Measurements from ENCODE around the gene ENKD1.

The ENKD1 gene

GRCh38 chr16:67650023-67650422 is 16.5 kb downstream of the ENKD1 start:
- no peak for DNase-seq (ENCODE audit: low read depth)

GRCh38 chr16:67649494-67649931 is 17.0 kb downstream of the ENKD1 start:
- DNase-seq (ENCODE audit: low read depth), result no peak

DNA sequence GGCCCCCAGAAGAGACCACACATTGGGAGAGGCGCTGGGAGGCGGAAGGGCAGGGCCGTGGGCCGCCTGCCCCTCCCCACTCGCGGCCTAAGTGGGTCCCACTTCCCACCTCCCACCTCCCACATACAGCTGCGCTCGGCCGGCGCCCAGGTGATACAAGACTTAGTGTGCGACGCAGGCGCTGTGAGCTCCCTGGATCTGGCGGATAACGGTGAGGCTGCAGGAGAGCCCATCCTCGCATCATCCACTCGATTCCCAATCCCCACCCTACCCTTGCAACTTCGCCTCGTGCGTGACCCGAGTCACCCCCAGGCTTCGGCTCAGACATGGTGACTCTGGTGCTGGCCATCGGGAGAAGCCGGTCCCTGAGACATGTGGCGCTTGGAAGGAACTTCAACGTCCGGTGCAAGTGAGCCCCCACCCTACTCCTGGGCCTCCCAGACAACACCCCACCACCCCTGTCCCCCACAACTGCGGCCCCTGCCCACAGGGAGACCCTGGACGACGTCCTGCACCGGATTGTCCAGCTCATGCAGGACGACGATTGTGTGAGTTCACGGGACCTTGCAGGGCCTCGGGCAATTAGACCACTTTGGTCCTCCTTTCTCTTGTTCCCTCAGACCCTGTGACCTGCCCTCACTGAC is 17.7 kb downstream of the ENKD1 start:
- no peak for DNase-seq (ENCODE audit: low read depth)

GRCh38 chr16:67648088-67648763 is 18.3 kb downstream of the ENKD1 start:
- no peak for DNase-seq (ENCODE audit: low read depth)

DNA sequence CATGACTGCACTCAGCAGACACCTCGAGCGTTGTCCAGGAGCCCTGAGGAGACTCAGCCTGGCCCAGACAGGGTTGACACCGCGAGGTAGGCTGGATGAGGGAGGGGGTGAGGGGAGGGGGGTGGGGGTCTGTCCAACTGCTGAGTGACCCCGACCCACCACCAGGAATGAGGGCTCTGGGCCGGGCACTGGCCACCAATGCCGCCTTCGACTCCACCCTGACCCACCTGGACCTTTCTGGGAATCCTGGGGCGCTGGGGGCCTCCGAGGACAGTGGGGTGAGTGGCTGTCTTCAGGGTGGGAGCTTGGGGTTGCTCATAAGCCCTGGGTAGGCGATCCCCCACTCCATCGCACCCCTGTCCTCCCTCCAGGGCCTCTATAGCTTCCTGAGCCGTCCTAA is 18.9 kb downstream of the ENKD1 start:
- DNase-seq (ENCODE audit: low read depth), result no peak

DNA sequence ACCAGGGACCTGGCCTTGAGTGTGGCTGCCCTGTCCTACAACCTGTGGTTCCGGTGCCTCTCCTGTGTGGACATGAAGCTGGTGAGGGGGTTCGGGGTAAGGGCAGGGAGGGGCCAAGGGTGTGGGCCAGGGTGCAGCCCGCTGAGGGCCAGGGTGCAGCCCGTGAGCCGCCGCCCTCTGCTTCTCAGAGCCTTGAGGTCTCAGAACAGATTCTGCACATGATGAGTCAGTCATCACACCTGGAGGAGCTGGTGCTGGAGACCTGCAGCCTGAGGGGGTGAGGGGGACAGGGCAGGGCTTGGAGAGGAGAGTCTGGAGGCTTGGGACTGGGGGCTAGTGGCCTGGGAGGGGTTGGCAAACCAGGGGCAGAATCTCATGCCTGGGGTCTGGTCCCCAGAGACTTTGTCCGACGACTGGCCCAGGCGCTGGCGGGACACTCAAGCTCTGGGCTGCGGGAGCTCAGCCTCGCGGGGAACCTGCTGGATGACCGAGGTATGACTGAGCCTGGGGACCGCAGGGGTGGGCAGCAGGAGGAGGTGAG is 19.4 kb downstream of the ENKD1 start:
- DNase-seq (ENCODE audit: low read depth), result no peak

DNA sequence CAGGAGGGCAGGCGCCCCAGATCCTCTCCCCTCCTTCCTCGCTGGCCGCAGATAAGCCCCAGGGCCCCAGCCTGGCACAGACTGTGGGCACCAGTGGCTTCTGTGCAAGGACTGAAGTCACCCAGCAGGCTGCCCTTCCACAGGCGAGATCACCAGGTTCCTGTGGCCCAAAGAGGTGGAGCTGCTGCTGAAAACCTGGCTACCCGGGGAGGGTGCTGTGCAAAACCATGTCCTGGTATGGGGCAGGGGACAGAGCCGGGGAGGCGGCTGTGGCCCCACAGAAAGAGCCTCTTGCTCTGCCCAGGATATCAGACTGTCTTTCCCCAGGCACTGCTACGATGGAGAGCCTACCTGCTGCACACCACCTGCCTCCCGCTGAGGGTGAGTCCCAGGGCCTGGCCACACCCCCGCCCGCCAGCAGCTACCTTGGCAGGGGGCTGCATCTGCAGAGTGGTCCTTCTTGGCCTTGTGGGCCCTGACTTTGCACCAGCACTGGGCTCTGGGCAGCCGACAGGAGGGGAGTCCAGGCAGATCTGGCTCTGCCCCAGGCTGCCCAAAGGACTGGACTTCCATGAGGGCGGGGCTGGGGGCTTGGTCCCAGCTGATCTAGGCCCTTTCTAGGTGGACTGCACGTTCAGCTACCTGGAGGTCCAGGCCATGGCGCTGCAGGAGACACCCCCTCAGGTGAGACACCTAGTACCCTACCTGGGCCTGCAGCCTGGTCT is 21.0 kb downstream of the ENKD1 start:
- DNase-seq (ENCODE audit: low read depth), result no peak

DNA sequence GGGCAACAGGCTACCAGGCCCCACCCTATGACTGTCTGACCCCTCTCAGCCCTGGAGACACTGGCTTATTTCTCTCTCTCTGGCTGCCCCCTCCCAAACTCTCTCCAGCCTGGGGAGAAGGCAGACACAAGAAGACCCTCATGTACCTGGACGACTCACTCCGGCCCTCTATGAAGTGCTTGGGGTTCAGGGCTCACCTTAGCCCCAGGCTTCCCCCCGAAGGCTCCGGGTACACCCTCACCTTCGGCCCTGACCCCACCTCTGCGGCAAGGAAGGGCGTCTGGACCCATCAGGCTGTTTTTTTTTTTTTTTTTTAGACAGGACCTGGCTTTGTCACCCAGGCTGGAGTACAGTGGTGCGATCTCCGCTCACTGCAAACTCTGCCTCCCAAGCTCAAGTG is 22.5 kb downstream of the ENKD1 start:
- no peak for DNase-seq (ENCODE audit: low read depth)

- no peak for DNase-seq (ENCODE audit: low read depth)
Measured at GRCh38 chr16:67641779-67642708, 24.5 kb downstream of the ENKD1 start.

GRCh38 chr16:67637625-67638024 is 28.9 kb downstream of the ENKD1 start:
- no peak for DNase-seq (ENCODE audit: low read depth)

DNA sequence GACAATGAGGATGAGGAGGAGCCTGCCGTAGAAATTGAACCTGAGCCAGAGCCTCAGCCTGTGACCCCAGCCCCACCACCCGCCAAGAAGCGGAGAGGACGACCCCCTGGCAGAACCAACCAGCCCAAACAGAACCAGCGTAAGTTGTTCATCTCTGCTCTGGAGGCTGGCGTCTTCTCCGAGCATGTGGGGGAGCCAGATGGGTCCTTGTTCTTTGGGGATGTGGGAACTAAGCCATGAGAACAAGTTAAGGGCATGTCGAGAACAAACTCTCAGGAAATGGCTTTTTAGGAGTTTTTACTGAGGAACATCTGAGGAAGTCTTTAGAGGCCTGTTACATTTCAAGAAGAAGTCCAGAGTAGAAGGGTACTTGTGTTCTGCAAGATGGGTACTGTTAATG is 29.8 kb downstream of the ENKD1 start:
- no peak for DNase-seq (ENCODE audit: low read depth)

DNA sequence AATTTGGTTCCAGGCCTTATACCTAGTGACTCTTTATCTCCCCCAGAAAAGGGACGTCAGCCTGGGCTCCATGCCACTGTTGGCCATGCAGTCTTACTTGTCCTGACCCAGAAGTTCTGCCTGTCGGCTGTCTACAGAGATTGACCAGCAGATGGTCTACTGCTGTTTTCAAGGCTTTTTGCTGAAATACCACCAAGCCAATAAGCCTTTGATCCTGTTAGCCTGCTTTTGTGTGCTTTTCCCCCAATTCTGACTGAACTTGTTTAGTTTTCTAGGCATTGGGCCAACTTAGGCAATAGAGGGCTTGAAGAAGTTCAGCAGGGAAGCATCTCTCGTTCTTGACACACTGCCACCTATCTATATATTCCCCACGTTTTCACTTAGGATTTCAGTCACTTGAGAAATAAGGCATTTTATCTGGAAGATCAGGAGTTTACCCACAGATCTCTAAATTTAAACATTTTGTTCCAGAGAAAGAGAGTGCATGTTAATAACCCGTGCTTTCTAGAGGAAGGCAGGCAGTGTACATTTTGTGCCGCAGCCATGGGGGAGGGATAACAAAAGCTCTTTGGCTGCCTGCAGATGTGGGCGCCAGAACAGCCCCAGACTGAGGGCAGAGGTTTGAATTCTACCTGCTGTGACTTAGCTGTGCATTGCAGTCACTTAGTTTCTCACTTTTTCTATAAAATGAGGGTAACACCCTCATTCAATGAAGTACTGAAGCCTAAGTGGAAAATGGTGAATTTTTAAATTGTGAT is 34.0 kb downstream of the ENKD1 start:
- DNase-seq (ENCODE audit: low read depth), result peak; percentile 84

DNA sequence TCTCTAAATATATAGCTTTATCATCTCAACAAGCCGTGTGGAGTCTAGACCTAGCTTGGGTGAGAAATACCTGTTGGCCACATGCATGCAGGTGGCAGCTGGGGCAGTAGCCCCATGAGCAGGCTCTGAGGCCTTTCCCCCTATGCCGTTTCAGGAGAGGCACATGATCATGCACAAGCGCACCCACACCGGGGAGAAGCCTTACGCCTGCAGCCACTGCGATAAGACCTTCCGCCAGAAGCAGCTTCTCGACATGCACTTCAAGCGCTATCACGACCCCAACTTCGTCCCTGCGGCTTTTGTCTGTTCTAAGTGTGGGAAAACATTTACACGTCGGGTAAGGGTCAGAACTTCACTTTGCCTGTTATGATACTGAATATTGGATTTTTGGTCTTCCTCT is 38.3 kb downstream of the ENKD1 start:
- no peak for DNase-seq (ENCODE audit: low read depth)

DNA sequence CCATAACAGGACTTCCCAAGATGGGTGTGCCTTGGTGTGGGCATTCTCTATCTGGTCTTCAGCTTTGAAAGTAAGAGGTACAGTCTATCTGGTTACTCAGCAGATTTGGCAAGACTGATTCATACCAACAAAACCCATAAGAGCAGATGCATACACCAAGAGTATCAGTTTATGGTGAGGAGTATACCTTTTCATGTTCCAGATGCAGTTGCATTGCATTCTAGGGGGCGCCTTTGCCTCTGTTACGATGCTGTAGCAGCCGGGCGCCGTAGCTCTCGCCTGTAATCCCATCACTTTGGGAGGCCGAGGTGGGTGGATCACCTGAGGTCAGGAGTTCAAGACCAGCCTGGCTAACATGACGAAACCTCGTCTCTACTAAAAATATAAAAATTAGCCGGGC is 52.7 kb downstream of the ENKD1 start:
- no peak for DNase-seq (ENCODE audit: low read depth)

All from fibroblast of the conjunctiva (primary cell).